ENCODE data around the gene COLEC11.

The COLEC11 gene

GRCh38 chr2:3594493-3595281 is at the start of gene COLEC11:
COLEC11 (plus strand) TSS chr2:3595112; CDS start chr2:3604341, 9,229 bp downstream.
- peak; percentile 90 for ATAC-seq
- TF ChIP-seq CSDC2 (CRISPR knock-in tag; IDR thresholded peaks at IDR 0.05) (peak; percentile 83; the same call in 1 of the 2 replicates), SNAI2 (CRISPR knock-in tag; IDR thresholded peaks at IDR 0.05) (no peak; the same call in 1 of the 2 replicates), ZFP30 (CRISPR knock-in tag; IDR thresholded peaks at IDR 0.05) (peak; percentile 20; the same call in 1 of the 2 replicates), ZNF8 (CRISPR knock-in tag; IDR thresholded peaks at IDR 0.05) (peak; percentile 44; the same call in 1 of the 2 replicates), ZNF565 (CRISPR knock-in tag; conservative IDR thresholded peaks at IDR 0.05; ENCODE audit: low read depth) (0 out of 2 replicates have a peak, but pooled peaks have one; percentile 50), ARNTL (CRISPR knock-in tag; IDR thresholded peaks at IDR 0.05; ENCODE audit: borderline replicate concordance, low read depth) (no peak), POU6F1 (CRISPR knock-in tag; IDR thresholded peaks at IDR 0.05; ENCODE audit: borderline replicate concordance, low read depth) (no peak), GLIS3 (CRISPR knock-in tag; IDR thresholded peaks at IDR 0.05) (peak; percentile 72; the same call in 1 of the 2 replicates), ZFP3 (CRISPR knock-in tag; IDR thresholded peaks at IDR 0.05) (peak; percentile 66), TCF4 (CRISPR knock-in tag; IDR thresholded peaks at IDR 0.05; ENCODE audit: borderline replicate concordance) (no peak; the same call in none of the 2 replicates), PATZ1 (CRISPR knock-in tag; IDR thresholded peaks at IDR 0.05; ENCODE audit: borderline replicate concordance) (0 out of 2 replicates have a peak, but pooled peaks have one; percentile 61), CSRNP3 (CRISPR knock-in tag; IDR thresholded peaks at IDR 0.05) (0 out of 2 replicates have a peak, but pooled peaks have one; percentile 45)

- ATAC-seq = no peak
- TF ChIP-seq TOX (CRISPR knock-in tag; IDR thresholded peaks at IDR 0.05; ENCODE audit: borderline replicate concordance) (no peak), CSRNP3 (CRISPR knock-in tag; IDR thresholded peaks at IDR 0.05) (no peak), ZNF70 (CRISPR knock-in tag; IDR thresholded peaks at IDR 0.05) (no peak), ZNF8 (CRISPR knock-in tag; IDR thresholded peaks at IDR 0.05) (no peak), POU6F1 (CRISPR knock-in tag; IDR thresholded peaks at IDR 0.05; ENCODE audit: borderline replicate concordance, low read depth) (no peak), TCF4 (CRISPR knock-in tag; IDR thresholded peaks at IDR 0.05; ENCODE audit: borderline replicate concordance) (no peak), ESRRG (CRISPR knock-in tag; IDR thresholded peaks at IDR 0.05) (no peak), ARNTL (CRISPR knock-in tag; IDR thresholded peaks at IDR 0.05; ENCODE audit: borderline replicate concordance, low read depth) (no peak), ISL1 (CRISPR knock-in tag; IDR thresholded peaks at IDR 0.05) (no peak), ZFP30 (CRISPR knock-in tag; IDR thresholded peaks at IDR 0.05) (no peak), ZFP3 (CRISPR knock-in tag; IDR thresholded peaks at IDR 0.05) (no peak), TSHZ2 (CRISPR knock-in tag; IDR thresholded peaks at IDR 0.05) (no peak), PATZ1 (CRISPR knock-in tag; IDR thresholded peaks at IDR 0.05; ENCODE audit: borderline replicate concordance) (no peak), SNAI2 (CRISPR knock-in tag; IDR thresholded peaks at IDR 0.05) (no peak), GLIS3 (CRISPR knock-in tag; IDR thresholded peaks at IDR 0.05) (no peak), OSR1 (CRISPR knock-in tag; IDR thresholded peaks at IDR 0.05) (no peak), ZC3H10 (CRISPR knock-in tag; IDR thresholded peaks at IDR 0.05) (no peak), CREB5 (CRISPR knock-in tag; IDR thresholded peaks at IDR 0.05; ENCODE audit: low read depth) (no peak), ZNF565 (CRISPR knock-in tag; conservative IDR thresholded peaks at IDR 0.05; ENCODE audit: low read depth) (no peak)
Observed at GRCh38 chr2:3545788-3546478, 49.0 kb upstream of the COLEC11 start.
